Measurements from ENCODE around the gene DPP10. TPM values are rescaled to one million over a fixed set of nuclear protein-coding genes. Genes with fewer than 3 reads are reported as not detected.

DPP10 gene
- total and polyA plus RNA-seq, 4 donors: 0.04 to 4.1 (median 0.48) TPM

- no peaks in the 10 kb centered on the region for H3K27me3 ChIP-seq (ENCODE audit: control insufficient read depth in 4 of 4, insufficient read depth in 4 of 4, low read length in 3 of 4)
- no peaks in the 10 kb centered on the region for H3K36me3 ChIP-seq (ENCODE audit: control insufficient read depth in 4 of 4, insufficient read depth in 3 of 4, low read depth in 1 of 4, low read length in 3 of 4)
- H3K4me1 ChIP-seq (ENCODE audit: control insufficient read depth in 4 of 4, insufficient read depth in 4 of 4, low read length in 3 of 4): no peaks in the 10 kb centered on the region
- 81% methylated on average over 2 of the region's 2 CpGs for WGBS
- H3K4me3 ChIP-seq (ENCODE audit: low read depth in 1 of 3, low read length in 3 of 3): no peak overlapping the region
- TF ChIP-seq NR2F2 (IDR thresholded peaks at IDR 0.05) (no peak), HNF4G (IDR thresholded peaks at IDR 0.05) (no peak)
- no peak overlapping the region for H3K9ac ChIP-seq (ENCODE audit: low read depth in 1 of 2, low read length in 2 of 2)
- no peak for DNase-seq (ENCODE audit: low spot score)
- H3K27ac ChIP-seq (ENCODE audit: low read depth in 1 of 2, low read length in 2 of 2): no peak overlapping the region
- H3K9me3 ChIP-seq (ENCODE audit: control insufficient read depth in 4 of 4, low read length in 3 of 4): no peaks in the 10 kb centered on the region
Observed at GRCh38 chr2:114769991-114770390, 327.6 kb downstream of the DPP10 start.

- 19% methylated on average over 1 of the region's 1 CpG for WGBS
- Histone ChIP-seq H3K4me1 (ENCODE audit: control insufficient read depth in 4 of 4, insufficient read depth in 4 of 4, low read length in 3 of 4) (no peaks in the 10 kb centered on the region), H3K9ac (ENCODE audit: low read depth in 1 of 2, low read length in 2 of 2) (no peak overlapping the region), H3K36me3 (ENCODE audit: control insufficient read depth in 4 of 4, insufficient read depth in 3 of 4, low read depth in 1 of 4, low read length in 3 of 4) (no peaks in the 10 kb centered on the region), H3K27ac (ENCODE audit: low read depth in 1 of 2, low read length in 2 of 2) (no peak overlapping the region), H3K27me3 (ENCODE audit: control insufficient read depth in 4 of 4, insufficient read depth in 4 of 4, low read length in 3 of 4) (no peaks in the 10 kb centered on the region), H3K9me3 (ENCODE audit: control insufficient read depth in 4 of 4, low read length in 3 of 4) (no peaks in the 10 kb centered on the region), H3K4me3 (ENCODE audit: low read depth in 1 of 3, low read length in 3 of 3) (no peak overlapping the region)
- TF ChIP-seq YY1 (IDR thresholded peaks at IDR 0.05): no peak
- no peak for DNase-seq (ENCODE audit: low spot score)
Observed at GRCh38 chr2:114784046-114784445, 341.6 kb downstream of the DPP10 start.

- 44% methylated on average over 6 of the region's 6 CpGs for WGBS
- no peak for TF ChIP-seq ATF3 (IDR thresholded peaks at IDR 0.05)
- no peak for TF ChIP-seq SP1 (IDR thresholded peaks at IDR 0.05)
- TF ChIP-seq HNF4A (conservative IDR thresholded peaks at IDR 0.05): no peak
- TF ChIP-seq ZBTB33 (IDR thresholded peaks at IDR 0.05): no peak
- no peak for TF ChIP-seq FOXA1 (IDR thresholded peaks at IDR 0.05)
- TF ChIP-seq FOXA2 (IDR thresholded peaks at IDR 0.05): no peak
- TF ChIP-seq RXRA (IDR thresholded peaks at IDR 0.05): no peak
- Histone ChIP-seq H3K9ac (ENCODE audit: low read depth in 1 of 2, low read length in 2 of 2) (no peak overlapping the region), H3K27me3 (ENCODE audit: control insufficient read depth in 4 of 4, insufficient read depth in 4 of 4, low read length in 3 of 4) (no peaks in the 10 kb centered on the region), H3K4me3 (ENCODE audit: low read depth in 1 of 3, low read length in 3 of 3) (no peak overlapping the region), H3K36me3 (ENCODE audit: control insufficient read depth in 4 of 4, insufficient read depth in 3 of 4, low read depth in 1 of 4, low read length in 3 of 4) (no peaks in the 10 kb centered on the region), H3K27ac (ENCODE audit: low read depth in 1 of 2, low read length in 2 of 2) (no peak overlapping the region), H3K4me1 (ENCODE audit: control insufficient read depth in 4 of 4, insufficient read depth in 4 of 4, low read length in 3 of 4) (no peaks in the 10 kb centered on the region), H3K9me3 (ENCODE audit: control insufficient read depth in 4 of 4, low read length in 3 of 4) (no peaks in the 10 kb centered on the region)
- no peak for DNase-seq (ENCODE audit: low spot score)
Observed at GRCh38 chr2:114784890-114785583, 342.6 kb downstream of the DPP10 start.

- no peak overlapping the region for H3K9ac ChIP-seq (ENCODE audit: low read depth in 1 of 2, low read length in 2 of 2)
- 76% methylated on average over 5 of the region's 5 CpGs for WGBS
Observed at GRCh38 chr2:114786901-114787300, 344.5 kb downstream of the DPP10 start.

More at GRCh38 chr2:114786901-114787300, 344.5 kb downstream of the DPP10 start:
- no peaks in the 10 kb centered on the region for H3K9me3 ChIP-seq (ENCODE audit: control insufficient read depth in 4 of 4, low read length in 3 of 4)
- H3K4me1 ChIP-seq (ENCODE audit: control insufficient read depth in 4 of 4, insufficient read depth in 4 of 4, low read length in 3 of 4): no peaks in the 10 kb centered on the region
- H3K4me3 ChIP-seq (ENCODE audit: low read depth in 1 of 3, low read length in 3 of 3): no peak overlapping the region
- no peaks in the 10 kb centered on the region for H3K36me3 ChIP-seq (ENCODE audit: control insufficient read depth in 4 of 4, insufficient read depth in 3 of 4, low read depth in 1 of 4, low read length in 3 of 4)
- H3K27me3 ChIP-seq (ENCODE audit: control insufficient read depth in 4 of 4, insufficient read depth in 4 of 4, low read length in 3 of 4): no peaks in the 10 kb centered on the region
- no peak overlapping the region for H3K27ac ChIP-seq (ENCODE audit: low read depth in 1 of 2, low read length in 2 of 2)
- no peak for DNase-seq (ENCODE audit: low spot score)
- TF ChIP-seq GABPA (IDR thresholded peaks at IDR 0.05 in 1 of 2, conservative IDR thresholded peaks at IDR 0.05 in 1 of 2) (no peak), HNF4G (IDR thresholded peaks at IDR 0.05) (no peak)

Data from liver (tissue), 9 donors.